OCI-LY7 (cell line): ENCODE data around the gene PARD3. TPM values are rescaled to one million over a fixed set of nuclear protein-coding genes. Genes with fewer than 3 reads are reported as not detected.

Experiments
- BruUV-seq: library from RNA; stranded (reverse); fragments of 400-500 nt; replicated peaks from 2 replicates; lab custom pipeline; 2021; lab: Mats Ljungman, UMichigan
- CTCF ChIA-PET: fragments of 300-600 bp; sonication (Branson Sonifier 250); formaldehyde crosslinking; loops from one replicate; lab custom pipeline; 2022; ENCODE audit warnings: antibody characterized with exemption; ENCODE audit not compliant: unreplicated experiment; lab: Charles Lee
- POLR2A ChIA-PET: fragments of 300-600 bp; sonication (Branson Sonifier 250); formaldehyde crosslinking; loops from one replicate; lab custom pipeline; 2022; ENCODE audit warnings: antibody characterized with exemption; lab: Charles Lee
- DNase-seq: peaks from one replicate; pipeline ENCODE4 v3.0.0-alpha.2; 2015; ENCODE audit warnings: low spot score
- H2AFZ ChIP-seq: fragments of 200-600 bp; sonication (generic), shearing (Covaris generic); 2 replicates; pipeline ENCODE4 v1.6.1; 2014; ENCODE audit warnings: mild to moderate bottlenecking, antibody characterized with exemption, low read length, moderate library complexity
- H3K27ac ChIP-seq: fragments of 200-600 bp; sonication (generic); 2 replicates; pipeline ENCODE4 v1.5.1; 2014; ENCODE audit warnings: mixed run types, low read depth, mild to moderate bottlenecking, moderate library complexity, low read length, inconsistent platforms; ENCODE audit not compliant: poor library complexity, severe bottlenecking
- H3K36me3 ChIP-seq: fragments of 200-600 bp; sonication (generic); 2 replicates; pipeline ENCODE4 v1.6.1; 2014; ENCODE audit warnings: mild to moderate bottlenecking, antibody characterized with exemption, low read length, moderate library complexity, mixed read lengths; ENCODE audit not compliant: insufficient read depth
- H3K4me1 ChIP-seq: fragments of 200-600 bp; sonication (generic); 2 replicates; pipeline ENCODE4 v1.5.1; 2014; ENCODE audit warnings: mild to moderate bottlenecking, low read length; ENCODE audit not compliant: insufficient read depth, poor library complexity, severe bottlenecking
- H3K4me2 ChIP-seq: fragments of 200-600 bp; sonication (generic); 2 replicates; pipeline ENCODE4 v1.6.1; 2014; ENCODE audit warnings: mild to moderate bottlenecking, low read length
- H3K4me3 ChIP-seq: fragments of 200-600 bp; sonication (generic); 2 replicates; pipeline ENCODE4 v1.5.1; 2014; ENCODE audit warnings: mild to moderate bottlenecking, low read depth, low read length; ENCODE audit not compliant: poor library complexity, severe bottlenecking
- H3K79me2 ChIP-seq: fragments of 200-600 bp; sonication (generic); 2 replicates; pipeline ENCODE4 v1.6.1; 2016; ENCODE audit warnings: low read depth, mild to moderate bottlenecking, low read length, moderate library complexity, mixed read lengths; ENCODE audit not compliant: insufficient read depth
- H3K9me2 ChIP-seq: fragments of 200-600 bp; sonication (generic); 2 replicates; pipeline ENCODE4 v1.6.1; 2016; ENCODE audit warnings: mild to moderate bottlenecking, low read length, mixed read lengths; ENCODE audit not compliant: insufficient read depth
- H3K9me3 ChIP-seq: fragments of 200-600 bp; sonication (generic); 2 replicates; pipeline ENCODE4 v1.6.1; 2014; ENCODE audit warnings: mild to moderate bottlenecking, mixed run types, low read length, mixed read lengths
- H4K20me1 ChIP-seq: fragments of 200-600 bp; sonication (generic); 2 replicates; pipeline ENCODE4 v1.6.1; 2014; ENCODE audit warnings: mild to moderate bottlenecking, antibody characterized with exemption, low read length, moderate library complexity, mixed read lengths; ENCODE audit not compliant: insufficient read depth
- CTCF ChIP-seq: fragments of 200-600 bp; sonication (generic); conservative IDR thresholded peaks from 2 replicates; pipeline ENCODE4 v1.5.1; 2014; ENCODE audit warnings: mild to moderate bottlenecking, antibody characterized with exemption, low read length, moderate library complexity, mixed read lengths
- EZH2phosphoT487 ChIP-seq: fragments of 200-600 bp; sonication (generic); IDR thresholded peaks from 2 replicates; pipeline ENCODE4 v1.6.1; 2018; ENCODE audit warnings: low read depth, borderline replicate concordance, mild to moderate bottlenecking, mixed run types, antibody characterized with exemption, low read length, moderate library complexity, mixed read lengths
- intact Hi-C: fragments of 100-400 bp; cut with micrococcal nuclease; formaldehyde crosslinking; loops from one replicate; pipeline ENCODE4 v1.10.0; 2022; ENCODE audit not compliant: unreplicated experiment
- total RNA-seq, 2 experiments: library from RNA; depleted of rRNA in 1 of 2; stranded (reverse); fragments of >200 nt in 1 of 2; shearing (Covaris generic) in 1 of 2; gene quantifications; 2 replicates each; pipeline ENCODE4 v1.2.3, GENCODE V29; 2014 to 2022

Gene PARD3
- total RNA-seq, 2 experiments from 2014 or later: not detected

GRCh38 chr10:34593374-34593890 is 221.7 kb downstream of the PARD3 start:
- POLR2A ChIA-PET: interaction anchor here (0.9 kb wide), 1 partner anchor 15 kb away, joined by 3 read pairs; no protein-coding TSS in a partner anchor

GRCh38 chr10:34590793-34591192 is 224.3 kb downstream of the PARD3 start:
- DNase-seq: no peak
- Histone ChIP-seq H3K27ac (no peak overlapping the region), H3K36me3 (no peaks in the 10 kb centered on the region), H3K79me2 (no peaks in the 10 kb centered on the region), H3K9me3 (no peaks in the 10 kb centered on the region), H2AFZ (no peak overlapping the region), H3K4me1 (no peaks in the 10 kb centered on the region), H4K20me1 (no peaks in the 10 kb centered on the region), H3K4me3 (no peak overlapping the region), H3K4me2 (no peak overlapping the region), H3K9me2 (no peaks in the 10 kb centered on the region)
- CTCF ChIA-PET: no interaction called here
- POLR2A ChIA-PET: interaction anchor here (1.1 kb wide), 1 partner anchor 102 kb away, joined by 3 read pairs; no protein-coding TSS in a partner anchor
- no TSS peak for BruUV-seq
- no peak for TF ChIP-seq CTCF
- no peak for TF ChIP-seq EZH2phosphoT487
- intact Hi-C loops: no loop called here

More at GRCh38 chr10:34593374-34593890, 221.7 kb downstream of the PARD3 start:
- CTCF ChIA-PET: no interaction called here
- H4K20me1 ChIP-seq: no peaks in the 10 kb centered on the region
- H3K4me1 ChIP-seq: no peaks in the 10 kb centered on the region
- DNase-seq: no peak
- H3K36me3 ChIP-seq: no peaks in the 10 kb centered on the region
- BruUV-seq: no TSS peak
- no peaks in the 10 kb centered on the region for H3K9me2 ChIP-seq
- no peak overlapping the region for H3K27ac ChIP-seq
- no peak overlapping the region for H3K4me2 ChIP-seq
- H3K9me3 ChIP-seq: no peaks in the 10 kb centered on the region
- H3K4me3 ChIP-seq: no peak overlapping the region
- TF ChIP-seq CTCF: no peak
- TF ChIP-seq EZH2phosphoT487: no peak
- no peaks in the 10 kb centered on the region for H3K79me2 ChIP-seq
- intact Hi-C loops: no loop called here
- no peak overlapping the region for H2AFZ ChIP-seq

- no peak for DNase-seq
- no peak overlapping the region for H3K4me3 ChIP-seq
- no peak overlapping the region for H3K27ac ChIP-seq
- BruUV-seq: no TSS peak
- ChIA-PET POLR2A (interaction anchor here (0.7 kb wide), 1 partner anchor 127 kb away, joined by 4 read pairs; no protein-coding TSS in a partner anchor), CTCF (no interaction called here)
- no peaks in the 10 kb centered on the region for H3K4me1 ChIP-seq
- no peak overlapping the region for H3K4me2 ChIP-seq
- TF ChIP-seq EZH2phosphoT487 (no peak), CTCF (no peak)
- no peaks in the 10 kb centered on the region for H3K9me2 ChIP-seq
- no peaks in the 10 kb centered on the region for H3K79me2 ChIP-seq
- intact Hi-C loops: no loop called here
- no peaks in the 10 kb centered on the region for H4K20me1 ChIP-seq
- no peak overlapping the region for H2AFZ ChIP-seq
- no peaks in the 10 kb centered on the region for H3K36me3 ChIP-seq
- no peaks in the 10 kb centered on the region for H3K9me3 ChIP-seq
Observed at GRCh38 chr10:34589275-34589674, 225.8 kb downstream of the PARD3 start.
